Measurements from ENCODE around the gene RIMKLB.
"Not testable (repeated sequence)": the region's sequence is repeated elsewhere in the genome, so short reads cannot be mapped to it uniquely, and the experiment has no call there.

Gene RIMKLB

DNA sequence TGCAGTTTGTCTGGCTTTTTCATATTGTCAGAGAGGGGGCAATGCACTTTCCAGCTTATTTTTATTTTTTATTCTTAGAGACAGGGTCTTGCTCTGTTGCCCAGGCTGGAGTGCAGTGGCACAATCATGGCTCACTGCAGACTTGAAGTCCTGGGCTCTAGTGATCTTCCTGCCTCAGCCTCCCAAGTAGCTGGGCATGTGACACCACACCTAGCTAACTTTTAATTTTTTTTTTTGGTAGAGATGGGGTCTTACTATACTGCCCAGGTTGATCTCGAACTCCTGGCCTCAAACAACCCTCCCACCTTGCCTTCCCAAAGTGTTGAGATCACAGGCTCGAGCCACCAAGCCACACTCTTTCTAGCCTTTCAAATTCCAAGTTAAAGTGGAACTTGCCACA lies 120.7 kb downstream of the RIMKLB start:
- no peak overlapping the region for H3K4me2 ChIP-seq (ENCODE audit: low read length)
- no peak overlapping the region for H3K27ac ChIP-seq (ENCODE audit: low read depth, low read length, poor library complexity, severe bottlenecking)
- H3K9me3 ChIP-seq (ENCODE audit: low read length) = no peaks in the 10 kb centered on the region
- no peak overlapping the region for H3K4me3 ChIP-seq (ENCODE audit: low read depth, low read length, poor library complexity, severe bottlenecking)
- H3K9me2 ChIP-seq (ENCODE audit: low read depth, low read length) = no peaks in the 10 kb centered on the region
- H3F3A ChIP-seq (ENCODE audit: insufficient read depth, low read length) = no peaks in the 10 kb centered on the region
- no peaks in the 10 kb centered on the region for H3K27me3 ChIP-seq (ENCODE audit: insufficient read depth, low read length)
- TF ChIP-seq, protein P1, sequence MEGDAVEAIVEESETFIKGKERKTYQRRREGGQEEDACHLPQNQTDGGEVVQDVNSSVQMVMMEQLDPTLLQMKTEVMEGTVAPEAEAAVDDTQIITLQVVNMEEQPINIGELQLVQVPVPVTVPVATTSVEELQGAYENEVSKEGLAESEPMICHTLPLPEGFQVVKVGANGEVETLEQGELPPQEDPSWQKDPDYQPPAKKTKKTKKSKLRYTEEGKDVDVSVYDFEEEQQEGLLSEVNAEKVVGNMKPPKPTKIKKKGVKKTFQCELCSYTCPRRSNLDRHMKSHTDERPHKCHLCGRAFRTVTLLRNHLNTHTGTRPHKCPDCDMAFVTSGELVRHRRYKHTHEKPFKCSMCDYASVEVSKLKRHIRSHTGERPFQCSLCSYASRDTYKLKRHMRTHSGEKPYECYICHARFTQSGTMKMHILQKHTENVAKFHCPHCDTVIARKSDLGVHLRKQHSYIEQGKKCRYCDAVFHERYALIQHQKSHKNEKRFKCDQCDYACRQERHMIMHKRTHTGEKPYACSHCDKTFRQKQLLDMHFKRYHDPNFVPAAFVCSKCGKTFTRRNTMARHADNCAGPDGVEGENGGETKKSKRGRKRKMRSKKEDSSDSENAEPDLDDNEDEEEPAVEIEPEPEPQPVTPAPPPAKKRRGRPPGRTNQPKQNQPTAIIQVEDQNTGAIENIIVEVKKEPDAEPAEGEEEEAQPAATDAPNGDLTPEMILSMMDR (IDR thresholded peaks at IDR 0.05; ENCODE audit: low read length) = no peak
- TF ChIP-seq EZH2 (IDR thresholded peaks at IDR 0.05; ENCODE audit: borderline replicate concordance, low read length) = no peak
- no peaks in the 10 kb centered on the region for H3K79me2 ChIP-seq (ENCODE audit: insufficient read depth, low read length)
- peaks cover 11% of the 10 kb centered on the region for H3K4me1 ChIP-seq (ENCODE audit: insufficient read depth, low read length, severe bottlenecking)
- H2AFZ ChIP-seq (ENCODE audit: low read length) = no peak overlapping the region
- no peaks in the 10 kb centered on the region for H4K20me1 ChIP-seq (ENCODE audit: insufficient read depth, low read length)
- no peak overlapping the region for H3K9ac ChIP-seq (ENCODE audit: low read length)
- H3K36me3 ChIP-seq (ENCODE audit: insufficient read depth, low read length) = no peaks in the 10 kb centered on the region

DNA sequence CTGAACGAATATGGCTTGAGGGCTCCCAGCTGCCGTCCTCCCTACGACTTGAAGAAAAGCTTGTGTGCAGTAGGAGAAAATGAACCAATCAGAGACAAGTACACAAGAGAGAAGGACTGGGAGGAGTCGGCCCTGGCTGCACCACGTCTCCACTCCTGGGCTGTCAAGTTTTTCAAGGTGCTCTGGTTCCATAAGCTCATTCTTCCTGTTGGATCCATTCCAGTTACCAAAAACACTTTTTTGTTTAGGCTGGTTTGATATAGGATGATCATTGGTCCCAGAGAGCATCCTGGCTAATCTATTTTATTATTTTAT lies 121.8 kb downstream of the RIMKLB start:
- Histone ChIP-seq H3K27me3 (ENCODE audit: insufficient read depth, low read length) (no peaks in the 10 kb centered on the region), H3K4me2 (ENCODE audit: low read length) (no peak overlapping the region), H3K27ac (ENCODE audit: low read depth, low read length, poor library complexity, severe bottlenecking) (no peak overlapping the region), H2AFZ (ENCODE audit: low read length) (no peak overlapping the region), H3K9me2 (ENCODE audit: low read depth, low read length) (no peaks in the 10 kb centered on the region), H3K79me2 (ENCODE audit: insufficient read depth, low read length) (no peaks in the 10 kb centered on the region), H3K9me3 (ENCODE audit: low read length) (no peaks in the 10 kb centered on the region), H3K4me1 (ENCODE audit: insufficient read depth, low read length, severe bottlenecking) (peaks cover 20% of the 10 kb centered on the region), H3K9ac (ENCODE audit: low read length) (no peak overlapping the region), H3K36me3 (ENCODE audit: insufficient read depth, low read length) (no peaks in the 10 kb centered on the region), H3K4me3 (ENCODE audit: low read depth, low read length, poor library complexity, severe bottlenecking) (no peak overlapping the region), H4K20me1 (ENCODE audit: insufficient read depth, low read length) (no peaks in the 10 kb centered on the region), H3F3A (ENCODE audit: insufficient read depth, low read length) (no peaks in the 10 kb centered on the region)
- TF ChIP-seq, protein P1 (IDR thresholded peaks at IDR 0.05; ENCODE audit: low read length) = no peak
- no peak for TF ChIP-seq EZH2 (IDR thresholded peaks at IDR 0.05; ENCODE audit: borderline replicate concordance, low read length)

DNA sequence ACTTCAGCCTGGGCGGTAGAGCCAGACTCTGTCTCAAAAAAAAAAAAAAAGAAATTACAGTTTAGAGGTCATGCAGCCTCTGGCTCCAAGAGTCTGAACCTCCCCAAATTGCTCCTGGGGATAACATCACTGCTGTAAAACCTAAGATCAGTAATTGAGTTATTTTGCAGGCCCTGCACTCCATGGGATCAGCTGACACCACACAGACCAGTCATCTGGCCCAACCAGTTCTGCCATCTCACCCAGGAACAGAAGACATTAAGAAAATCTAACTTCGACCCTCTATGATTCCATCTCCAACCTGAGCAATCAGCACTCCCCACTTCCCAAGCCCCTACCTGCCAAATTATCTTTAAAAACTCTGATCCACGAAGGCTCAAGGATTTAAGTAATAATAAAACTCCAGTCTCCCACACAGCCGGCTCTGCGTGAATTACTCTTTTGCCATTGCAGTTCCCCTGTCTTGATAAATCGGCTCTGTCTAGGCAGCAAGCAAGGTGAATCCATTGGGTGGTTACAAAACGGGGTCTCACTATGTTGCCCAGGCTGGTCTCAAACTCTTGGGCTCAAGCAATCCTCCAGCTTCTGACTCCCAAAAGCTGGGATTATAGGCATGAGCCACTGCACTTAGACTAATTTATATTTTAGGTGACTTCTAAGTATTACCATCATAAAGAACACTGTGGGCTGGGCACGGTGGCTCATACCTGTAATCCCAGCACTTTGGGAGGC lies 123.1 kb downstream of the RIMKLB start:
- H3K27ac ChIP-seq (ENCODE audit: low read depth, low read length, poor library complexity, severe bottlenecking); H2AFZ ChIP-seq (ENCODE audit: low read length); H3K4me2 ChIP-seq (ENCODE audit: low read length); H3K36me3 ChIP-seq (ENCODE audit: insufficient read depth, low read length); H3K4me3 ChIP-seq (ENCODE audit: low read depth, low read length, poor library complexity, severe bottlenecking); H3K9me3 ChIP-seq (ENCODE audit: low read length); H3K9me2 ChIP-seq (ENCODE audit: low read depth, low read length); H3F3A ChIP-seq (ENCODE audit: insufficient read depth, low read length); H4K20me1 ChIP-seq (ENCODE audit: insufficient read depth, low read length); H3K27me3 ChIP-seq (ENCODE audit: insufficient read depth, low read length); H3K9ac ChIP-seq (ENCODE audit: low read length); H3K79me2 ChIP-seq (ENCODE audit: insufficient read depth, low read length): not testable (repeated sequence)
- H3K4me1 ChIP-seq (ENCODE audit: insufficient read depth, low read length, severe bottlenecking) = peaks cover 20% of the 10 kb centered on the region

GRCh38 chr12:8821591-8821990 lies 123.8 kb downstream of the RIMKLB start:
- Histone ChIP-seq H3K4me1 (ENCODE audit: insufficient read depth, low read length, severe bottlenecking) (peaks cover 20% of the 10 kb centered on the region), H3K79me2 (ENCODE audit: insufficient read depth, low read length) (no peaks in the 10 kb centered on the region), H2AFZ (ENCODE audit: low read length) (no peak overlapping the region), H3K4me2 (ENCODE audit: low read length) (no peak overlapping the region), H3F3A (ENCODE audit: insufficient read depth, low read length) (no peaks in the 10 kb centered on the region), H3K36me3 (ENCODE audit: insufficient read depth, low read length) (no peaks in the 10 kb centered on the region), H3K4me3 (ENCODE audit: low read depth, low read length, poor library complexity, severe bottlenecking) (no peak overlapping the region), H4K20me1 (ENCODE audit: insufficient read depth, low read length) (no peaks in the 10 kb centered on the region), H3K9me3 (ENCODE audit: low read length) (0 out of 2 replicates have a peak, but pooled peaks cover 3% of the 10 kb centered on the region), H3K9me2 (ENCODE audit: low read depth, low read length) (no peaks in the 10 kb centered on the region), H3K9ac (ENCODE audit: low read length) (no peak overlapping the region), H3K27ac (ENCODE audit: low read depth, low read length, poor library complexity, severe bottlenecking) (no peak overlapping the region), H3K27me3 (ENCODE audit: insufficient read depth, low read length) (no peaks in the 10 kb centered on the region)
- no peak for TF ChIP-seq EZH2 (IDR thresholded peaks at IDR 0.05; ENCODE audit: borderline replicate concordance, low read length)
- TF ChIP-seq, protein P1 (IDR thresholded peaks at IDR 0.05; ENCODE audit: low read length) = no peak
